Measurements from ENCODE around the gene PANX3.

Gene PANX3

GRCh38 chr11:124658986-124659385 lies 47.8 kb downstream of the PANX3 start:
- DNase-seq, result no peak

GRCh38 chr11:124661553-124661952 lies 50.3 kb downstream of the PANX3 start:
- DNase-seq, result no peak

GRCh38 chr11:124662106-124662505 lies 50.9 kb downstream of the PANX3 start:
- DNase-seq, result no peak

GRCh38 chr11:124663861-124664260 lies 52.6 kb downstream of the PANX3 start:
- DNase-seq, result no peak

- no peak for DNase-seq
Measured at GRCh38 chr11:124667601-124668000, 56.4 kb downstream of the PANX3 start.

- DNase-seq, result peak; percentile 43
Measured at GRCh38 chr11:124669193-124669592, 58.0 kb downstream of the PANX3 start.
